ENCODE data around the gene BORCS5. TPM values are rescaled to one million over a fixed set of nuclear protein-coding genes. Genes with fewer than 3 reads are reported as not detected.
A peak's percentile ranks its signal among the peaks of the same experiment; 100 is the strongest.

BORCS5 gene
- total RNA-seq, 2 experiments from 2014 or later, result 25.7 to 28.4 TPM

DNA sequence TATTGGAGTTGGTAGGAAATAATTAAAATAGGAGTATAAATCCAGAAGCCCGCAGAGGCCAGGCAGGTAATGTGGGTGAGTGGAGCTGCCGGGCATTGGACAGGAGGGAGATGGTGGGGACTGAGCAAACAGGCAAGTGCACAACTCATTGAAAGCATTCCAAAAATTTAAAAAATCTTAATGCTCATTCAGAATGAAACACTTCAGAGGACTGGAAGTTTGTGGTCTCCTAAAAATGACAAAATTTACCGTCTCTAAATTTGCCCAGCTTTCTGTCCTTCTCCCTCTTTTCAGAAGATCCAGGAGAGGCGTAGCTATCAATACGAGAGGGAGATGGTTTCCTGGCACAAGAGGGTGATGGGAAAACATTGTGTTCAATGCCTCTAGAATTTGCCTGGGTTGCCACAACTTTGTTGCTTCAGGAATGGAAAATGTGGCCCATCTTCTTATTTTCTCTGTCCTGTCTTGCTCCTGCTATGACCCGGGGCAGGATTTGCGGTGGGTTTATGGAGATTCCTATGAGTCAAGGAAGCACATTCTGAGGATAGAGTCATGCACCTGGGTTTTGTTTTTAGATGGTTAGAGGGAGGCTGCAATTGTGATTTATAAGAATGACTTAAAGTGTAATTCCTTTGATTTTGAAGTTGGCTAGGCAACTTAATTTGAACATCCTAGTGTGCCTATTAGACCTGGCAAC, 72.2 kb downstream of the BORCS5 start:
- Mint-ChIP-seq H3K27me3 (no peaks in the 10 kb centered on the region), H3K4me3 (no peak overlapping the region), H3K9me3 (peaks cover 16% of the 10 kb centered on the region), H3K4me1 (peaks cover 39% of the 10 kb centered on the region), H3K36me3 (ENCODE audit: low read depth) (peaks cover 24% of the 10 kb centered on the region), H3K27ac (no peak overlapping the region)
- ChIA-PET POLR2A (interaction anchor here (0.6 kb wide), 1 partner anchor 8 kb away, joined by 3 read pairs; no protein-coding TSS in a partner anchor), CTCF (interaction anchor here (0.6 to 1.5 kb wide), 4 partner anchors 14 to 181 kb away, joined by 3 to 8 read pairs (median 4); no protein-coding TSS in a partner anchor)
- no peak for DNase-seq

DNA sequence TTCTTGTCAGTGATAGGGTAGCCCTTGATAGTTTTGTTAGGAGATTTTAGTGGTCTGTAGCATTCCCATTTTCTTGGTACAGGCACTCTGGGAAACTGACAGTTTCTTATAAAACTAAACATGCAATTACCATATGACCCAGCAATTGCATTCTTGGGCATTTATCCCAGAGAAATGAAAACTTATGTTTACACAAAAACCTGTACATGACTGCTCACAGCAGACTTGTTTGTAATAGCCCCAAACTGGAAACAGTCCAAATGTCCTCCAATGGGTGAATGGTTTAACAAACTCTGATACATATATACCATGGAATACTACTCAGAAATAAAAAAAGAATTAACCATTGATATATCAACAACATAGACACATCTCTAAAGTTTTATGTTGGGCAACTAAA, 75.5 kb downstream of the BORCS5 start:
- Mint-ChIP-seq H3K36me3 (ENCODE audit: low read depth) (peaks cover 26% of the 10 kb centered on the region), H3K9me3 (peaks cover 10% of the 10 kb centered on the region), H3K27me3 (no peaks in the 10 kb centered on the region), H3K27ac (no peak overlapping the region), H3K4me1 (peaks cover 33% of the 10 kb centered on the region), H3K4me3 (no peak overlapping the region)
- ChIA-PET CTCF (no interaction called here), POLR2A (no interaction called here)
- DNase-seq, result no peak

DNA sequence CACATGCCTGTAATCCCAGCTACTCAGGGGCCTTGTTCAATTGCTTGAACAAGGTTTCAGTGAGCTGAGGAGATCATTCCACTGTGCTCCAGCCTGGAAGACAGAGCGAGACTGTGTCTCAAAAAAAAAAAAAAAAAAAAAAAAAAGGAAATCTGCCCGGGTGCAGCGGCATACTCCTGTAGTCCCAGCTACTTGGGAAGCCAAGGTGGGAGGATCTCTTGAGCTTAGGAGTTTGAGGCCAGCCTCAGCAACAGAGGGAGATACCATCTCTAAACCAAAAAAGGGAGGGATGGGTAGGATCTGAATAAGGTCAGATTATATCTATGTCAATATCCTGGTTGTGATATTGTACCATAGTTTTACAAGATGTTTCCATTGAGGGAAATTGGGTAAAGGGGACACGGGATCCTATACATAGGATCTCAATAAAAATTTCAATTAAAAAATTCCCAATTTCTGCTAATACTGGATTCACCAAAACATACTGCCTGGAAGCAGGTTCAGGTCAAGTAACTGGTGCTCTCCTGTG, 76.4 kb downstream of the BORCS5 start:
- no peak overlapping the region for H3K4me3 Mint-ChIP-seq
- H3K27ac Mint-ChIP-seq, result no peak overlapping the region
- peaks cover 37% of the 10 kb centered on the region for H3K4me1 Mint-ChIP-seq
- no peak for DNase-seq
- H3K36me3 Mint-ChIP-seq (ENCODE audit: low read depth), result peaks cover 32% of the 10 kb centered on the region
- CTCF ChIA-PET, result interaction anchor here (1.0 to 3.3 kb wide), 6 partner anchors 8 to 130 kb away, joined by 3 to 8 read pairs (median 5); no protein-coding TSS in a partner anchor
- peaks cover 11% of the 10 kb centered on the region for H3K9me3 Mint-ChIP-seq
- no peaks in the 10 kb centered on the region for H3K27me3 Mint-ChIP-seq
- POLR2A ChIA-PET, result interaction anchor here (0.6 kb wide), 1 partner anchor 11 kb away, joined by 5 read pairs; no protein-coding TSS in a partner anchor

DNA sequence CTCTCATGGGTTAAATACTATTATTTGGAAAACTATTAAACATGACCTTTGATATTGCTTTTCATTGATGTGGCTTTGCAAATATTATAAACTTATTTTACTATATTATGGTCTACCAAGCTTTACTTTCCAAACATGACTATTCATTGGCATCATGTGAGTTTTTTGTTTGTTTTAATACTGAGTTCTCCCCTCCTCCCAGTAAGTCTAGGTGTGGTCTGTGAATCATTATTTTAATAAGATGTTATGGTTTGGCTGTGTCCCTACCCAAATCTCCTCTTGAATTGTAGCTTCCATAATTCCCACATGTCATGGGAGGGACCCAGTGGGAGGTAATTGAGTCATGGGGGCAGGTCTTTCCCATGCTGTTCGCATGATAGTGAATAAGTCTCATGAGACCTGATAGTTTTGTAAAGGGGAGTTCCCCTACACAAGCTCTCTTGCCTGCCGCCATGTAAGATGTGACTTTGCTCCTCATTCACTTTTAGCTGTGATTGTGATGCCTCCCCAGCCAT, 80.0 kb downstream of the BORCS5 start:
- Mint-ChIP-seq H3K27me3 (no peaks in the 10 kb centered on the region), H3K4me3 (no peak overlapping the region), H3K27ac (no peak overlapping the region), H3K9me3 (peaks cover 11% of the 10 kb centered on the region), H3K4me1 (peaks cover 52% of the 10 kb centered on the region), H3K36me3 (ENCODE audit: low read depth) (peaks cover 47% of the 10 kb centered on the region)
- CTCF ChIA-PET, result interaction anchor here (0.5 to 1.6 kb wide), 2 partner anchors 19 to 20 kb away, joined by 4 read pairs; no protein-coding TSS in a partner anchor
- POLR2A ChIA-PET, result no interaction called here
- DNase-seq, result no peak

- Mint-ChIP-seq H3K27me3 (no peaks in the 10 kb centered on the region), H3K27ac (peak overlapping the region; percentile 76), H3K9me3 (peaks cover 9% of the 10 kb centered on the region), H3K36me3 (ENCODE audit: low read depth) (peaks cover 44% of the 10 kb centered on the region), H3K4me3 (no peak overlapping the region), H3K4me1 (peaks cover 56% of the 10 kb centered on the region)
- ChIA-PET CTCF (interaction anchor here (1.2 to 2.0 kb wide), 4 partner anchors 15 to 63 kb away, joined by 3 to 8 read pairs (median 4); no protein-coding TSS in a partner anchor), POLR2A (interaction anchor here (0.6 kb wide), 1 partner anchor 204 kb away, joined by 3 read pairs; no protein-coding TSS in a partner anchor)
- peak; percentile 46 for DNase-seq
Observed at GRCh38 chr12:12439636-12440035, 82.8 kb downstream of the BORCS5 start.

DNA sequence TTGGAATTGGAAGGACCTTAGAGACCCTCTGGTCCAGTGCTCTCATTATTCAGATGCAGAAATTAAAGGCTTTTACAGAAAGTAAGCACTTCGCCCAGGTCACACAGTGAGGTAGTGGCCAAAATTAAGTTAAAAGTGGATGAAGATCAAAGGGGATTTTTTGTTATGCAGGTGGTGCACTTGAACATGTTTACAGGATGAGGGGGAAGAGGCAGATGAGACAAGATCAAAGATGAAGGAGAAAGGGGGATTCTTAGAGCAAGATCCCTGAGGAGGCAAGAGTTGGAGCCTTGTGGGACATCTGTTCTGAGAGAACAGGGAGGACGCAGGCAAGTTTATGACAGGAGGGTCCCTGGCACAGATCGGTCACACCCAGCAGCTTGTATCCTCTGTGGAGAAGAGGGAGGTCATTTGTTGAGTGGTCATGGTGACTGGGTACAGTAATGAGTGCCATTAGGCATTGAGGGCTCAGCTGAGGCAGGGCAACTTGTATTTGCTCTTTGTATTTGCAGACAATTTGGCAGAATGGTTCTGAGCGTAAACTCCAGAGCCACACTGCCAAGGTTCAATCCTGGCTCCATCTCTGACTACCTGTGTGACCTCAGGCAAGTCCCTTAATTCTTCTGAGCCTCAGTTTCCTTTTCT, 84.0 kb downstream of the BORCS5 start:
- peaks cover 38% of the 10 kb centered on the region for H3K36me3 Mint-ChIP-seq (ENCODE audit: low read depth)

DNA sequence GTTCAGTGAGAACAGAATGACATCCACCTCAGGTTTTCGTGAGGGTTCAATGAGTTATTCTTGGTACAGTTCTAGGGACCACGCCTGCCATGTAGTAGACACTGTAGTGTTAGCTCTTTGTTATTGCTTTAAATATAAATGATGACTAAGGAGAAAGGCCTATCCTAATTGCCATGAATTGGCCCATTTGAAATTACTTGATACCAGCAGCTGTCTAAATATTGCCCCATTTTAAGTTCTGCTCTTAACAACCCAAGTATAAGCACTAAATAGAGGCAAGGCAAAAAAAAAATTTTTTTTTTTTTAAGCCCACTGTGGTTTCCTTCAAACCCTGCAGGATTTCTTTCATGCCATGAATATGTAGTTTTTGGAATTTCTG, 84.5 kb downstream of the BORCS5 start:
- peak overlapping the region; percentile 2 for H3K4me3 Mint-ChIP-seq
- H3K4me1 Mint-ChIP-seq, result peaks cover 57% of the 10 kb centered on the region
- ChIA-PET CTCF (interaction anchor here (0.6 to 1.9 kb wide), 10 partner anchors 14 to 142 kb away, joined by 3 to 8 read pairs (median 3); no protein-coding TSS in a partner anchor), POLR2A (interaction anchor here (0.7 kb wide), 1 partner anchor 181 kb away, joined by 7 read pairs; no protein-coding TSS in a partner anchor)
- H3K27ac Mint-ChIP-seq, result peak overlapping the region; percentile 94
- no peak for DNase-seq
- H3K27me3 Mint-ChIP-seq, result no peaks in the 10 kb centered on the region
- H3K9me3 Mint-ChIP-seq, result peaks cover 8% of the 10 kb centered on the region
- peaks cover 33% of the 10 kb centered on the region for H3K36me3 Mint-ChIP-seq (ENCODE audit: low read depth)

More for the DNA sequence above, 84.0 kb downstream of the BORCS5 start:
- CTCF ChIA-PET, result interaction anchor here (0.7 to 2.0 kb wide), 9 partner anchors 13 to 142 kb away, joined by 3 to 8 read pairs (median 3); no protein-coding TSS in a partner anchor
- peaks cover 56% of the 10 kb centered on the region for H3K4me1 Mint-ChIP-seq
- peaks cover 9% of the 10 kb centered on the region for H3K9me3 Mint-ChIP-seq
- no peaks in the 10 kb centered on the region for H3K27me3 Mint-ChIP-seq
- H3K4me3 Mint-ChIP-seq, result no peak overlapping the region
- no peak for DNase-seq
- POLR2A ChIA-PET, result no interaction called here
- peak overlapping the region; percentile 94 for H3K27ac Mint-ChIP-seq

- Mint-ChIP-seq H3K4me1 (peaks cover 62% of the 10 kb centered on the region), H3K27me3 (no peaks in the 10 kb centered on the region), H3K4me3 (peak overlapping the region; percentile 2), H3K9me3 (peaks cover 6% of the 10 kb centered on the region), H3K36me3 (ENCODE audit: low read depth) (peaks cover 29% of the 10 kb centered on the region), H3K27ac (peak overlapping the region; percentile 94)
- POLR2A ChIA-PET, result interaction anchor here (0.6 to 0.7 kb wide), 2 partner anchors 119 to 180 kb away, joined by 3 to 7 read pairs; no protein-coding TSS in a partner anchor
- DNase-seq, result peak; percentile 59
- CTCF ChIA-PET, result interaction anchor here (0.6 to 1.9 kb wide), 10 partner anchors 15 to 77 kb away, joined by 3 to 8 read pairs (median 3); no protein-coding TSS in a partner anchor
Observed at GRCh38 chr12:12441843-12442461, 85.1 kb downstream of the BORCS5 start.

GRCh38 chr12:12442548-12443071, 85.7 kb downstream of the BORCS5 start:
- peak overlapping the region; percentile 94 for H3K27ac Mint-ChIP-seq
- no peak overlapping the region for H3K4me3 Mint-ChIP-seq
- H3K4me1 Mint-ChIP-seq, result peaks cover 68% of the 10 kb centered on the region
- H3K36me3 Mint-ChIP-seq (ENCODE audit: low read depth), result peaks cover 28% of the 10 kb centered on the region
- no peak for DNase-seq
- ChIA-PET POLR2A (interaction anchor here (0.6 kb wide), 1 partner anchor 119 kb away, joined by 3 read pairs; no protein-coding TSS in a partner anchor), CTCF (interaction anchor here (0.7 to 1.9 kb wide), 10 partner anchors 13 to 77 kb away, joined by 3 to 8 read pairs (median 3); no protein-coding TSS in a partner anchor)
- H3K9me3 Mint-ChIP-seq, result no peaks in the 10 kb centered on the region
- H3K27me3 Mint-ChIP-seq, result no peaks in the 10 kb centered on the region

DNA sequence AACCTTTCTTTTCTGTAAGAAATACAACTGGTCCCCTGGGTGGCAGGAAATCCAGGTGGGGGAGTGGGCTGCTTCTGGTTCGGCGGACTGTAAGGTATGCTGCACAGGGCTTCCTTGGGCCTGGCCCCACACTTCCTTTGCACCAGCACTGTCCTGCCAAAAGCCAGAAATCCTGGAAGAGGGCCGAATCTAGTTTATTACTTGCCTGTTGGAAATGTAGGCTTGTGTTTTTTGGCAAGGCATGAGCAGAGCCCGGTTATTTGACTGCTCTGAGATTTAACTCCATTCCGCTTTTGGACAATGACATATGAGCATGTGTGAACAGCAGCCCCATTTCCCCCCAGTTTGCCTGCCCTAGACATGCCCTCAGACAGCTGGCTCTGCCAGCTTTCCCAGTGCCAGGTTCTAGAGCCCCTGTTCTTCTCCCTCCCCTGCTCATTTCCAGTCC, 86.6 kb downstream of the BORCS5 start:
- DNase-seq, result no peak
- Mint-ChIP-seq H3K9me3 (no peaks in the 10 kb centered on the region), H3K4me1 (peaks cover 65% of the 10 kb centered on the region), H3K36me3 (ENCODE audit: low read depth) (peaks cover 22% of the 10 kb centered on the region), H3K4me3 (no peak overlapping the region), H3K27ac (peak overlapping the region; percentile 94), H3K27me3 (no peaks in the 10 kb centered on the region)
- POLR2A ChIA-PET, result no interaction called here
- CTCF ChIA-PET, result interaction anchor here (0.6 to 1.9 kb wide), 3 partner anchors 14 to 21 kb away, joined by 3 to 5 read pairs (median 4); no protein-coding TSS in a partner anchor

GRCh38 chr12:12445165-12445881, 88.4 kb downstream of the BORCS5 start:
- Mint-ChIP-seq H3K4me1 (peaks cover 51% of the 10 kb centered on the region), H3K27me3 (no peaks in the 10 kb centered on the region), H3K9me3 (no peaks in the 10 kb centered on the region), H3K4me3 (no peak overlapping the region), H3K27ac (no peak overlapping the region), H3K36me3 (ENCODE audit: low read depth) (peaks cover 23% of the 10 kb centered on the region)
- DNase-seq, result no peak
- POLR2A ChIA-PET, result no interaction called here
- CTCF ChIA-PET, result interaction anchor here (0.6 to 2.7 kb wide), 9 partner anchors 9 to 87 kb away, joined by 3 to 9 read pairs (median 5); no protein-coding TSS in a partner anchor
